Measurements from ENCODE around the gene CBL.

DNA sequence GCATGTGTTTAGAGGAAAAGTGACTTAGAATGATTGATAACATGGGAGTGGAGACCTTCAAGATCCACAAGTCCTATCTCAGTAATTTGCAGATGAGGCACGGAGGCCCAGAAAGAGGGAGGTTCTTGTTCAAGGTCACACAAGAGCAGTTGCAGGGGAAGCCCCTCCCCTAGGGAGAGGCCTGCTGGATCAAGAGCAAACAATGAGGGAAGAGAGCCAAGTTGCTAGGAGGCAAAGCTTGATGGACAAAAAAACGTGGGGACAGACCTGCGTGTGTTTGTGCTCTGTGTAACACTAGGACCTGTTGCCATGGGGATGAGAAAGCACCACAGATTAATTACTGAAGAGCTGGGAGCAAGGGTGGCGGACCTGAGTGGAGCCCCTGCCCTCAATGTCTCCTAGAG, 146.7 kb downstream of the CBL start:
- TF ChIP-seq, protein P1, sequence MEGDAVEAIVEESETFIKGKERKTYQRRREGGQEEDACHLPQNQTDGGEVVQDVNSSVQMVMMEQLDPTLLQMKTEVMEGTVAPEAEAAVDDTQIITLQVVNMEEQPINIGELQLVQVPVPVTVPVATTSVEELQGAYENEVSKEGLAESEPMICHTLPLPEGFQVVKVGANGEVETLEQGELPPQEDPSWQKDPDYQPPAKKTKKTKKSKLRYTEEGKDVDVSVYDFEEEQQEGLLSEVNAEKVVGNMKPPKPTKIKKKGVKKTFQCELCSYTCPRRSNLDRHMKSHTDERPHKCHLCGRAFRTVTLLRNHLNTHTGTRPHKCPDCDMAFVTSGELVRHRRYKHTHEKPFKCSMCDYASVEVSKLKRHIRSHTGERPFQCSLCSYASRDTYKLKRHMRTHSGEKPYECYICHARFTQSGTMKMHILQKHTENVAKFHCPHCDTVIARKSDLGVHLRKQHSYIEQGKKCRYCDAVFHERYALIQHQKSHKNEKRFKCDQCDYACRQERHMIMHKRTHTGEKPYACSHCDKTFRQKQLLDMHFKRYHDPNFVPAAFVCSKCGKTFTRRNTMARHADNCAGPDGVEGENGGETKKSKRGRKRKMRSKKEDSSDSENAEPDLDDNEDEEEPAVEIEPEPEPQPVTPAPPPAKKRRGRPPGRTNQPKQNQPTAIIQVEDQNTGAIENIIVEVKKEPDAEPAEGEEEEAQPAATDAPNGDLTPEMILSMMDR (IDR thresholded peaks at IDR 0.05), result no peak
- no peak for TF ChIP-seq EP300 (IDR thresholded peaks at IDR 0.05)
- TF ChIP-seq POLR2A (IDR thresholded peaks at IDR 0.05), result no peak
